Panc1 (cell line): ENCODE results near the gene AJUBA. TPM values are rescaled to one million over a fixed set of nuclear protein-coding genes. Genes with fewer than 3 reads are reported as not detected.

Experiments used
- ATAC-seq: fragments of 200-7000 bp; cut with Tn5 transposase; 2 replicates; pipeline ENCODE4 v1.9.1; 2020; ENCODE audit warnings: mild to moderate bottlenecking, moderate library complexity
- BruUV-seq: library from RNA; stranded (reverse); fragments of 400-500 nt; replicated peaks from 2 replicates; lab custom pipeline; 2021; lab: Mats Ljungman, UMichigan
- CTCF ChIA-PET: fragments of 300-600 bp; sonication (Branson Sonifier 250); formaldehyde crosslinking; loops from one replicate; lab custom pipeline; 2022; ENCODE audit warnings: antibody characterized with exemption; lab: Charles Lee
- POLR2A ChIA-PET: fragments of 300-600 bp; sonication (Branson Sonifier 250); formaldehyde crosslinking; loops from one replicate; lab custom pipeline; 2022; ENCODE audit warnings: antibody characterized with exemption; lab: Charles Lee
- DNase-seq: peaks from one replicate; pipeline ENCODE4 v3.0.0-alpha.2; 2010; ENCODE audit warnings: low read depth, low spot score
- H3K27ac ChIP-seq: 2 replicates; pipeline ENCODE4 v1.5.1; 2011; ENCODE audit warnings: mild to moderate bottlenecking, low read length, inconsistent platforms
- H3K27me3 ChIP-seq: fragments of 200-500 bp; sonication (Bioruptor generic); 2 replicates; pipeline ENCODE4 v1.6.0; 2014; ENCODE audit warnings: low read length, inconsistent platforms; ENCODE audit not compliant: control insufficient read depth, insufficient read depth
- H3K36me3 ChIP-seq: fragments of 200-500 bp; sonication (Bioruptor generic); 2 replicates; pipeline ENCODE4 v1.5.1; 2014; ENCODE audit warnings: inconsistent platforms, mild to moderate bottlenecking, low read length, moderate library complexity; ENCODE audit not compliant: control insufficient read depth, insufficient read depth
- H3K4me1 ChIP-seq: 2 replicates; pipeline ENCODE4 v1.5.1; 2011; ENCODE audit warnings: inconsistent platforms, mild to moderate bottlenecking, low read length, moderate library complexity; ENCODE audit not compliant: control insufficient read depth, insufficient read depth
- H3K4me3 ChIP-seq, 2 experiments: 2 replicates each; pipeline ENCODE4 v1.5.1; 2011 to 2012; ENCODE audit warnings: low read depth in 2 of 2, low read length in 2 of 2, mild to moderate bottlenecking in 2 of 2, inconsistent platforms in 1 of 2, moderate library complexity in 1 of 2
- H3K9me3 ChIP-seq: fragments of 200-500 bp; sonication (Bioruptor generic); 2 replicates; pipeline ENCODE4 v1.5.1; 2014; ENCODE audit warnings: low read depth, mild to moderate bottlenecking, inconsistent platforms, low read length, moderate library complexity; ENCODE audit not compliant: control insufficient read depth, insufficient read depth
- POLR2AphosphoS5 ChIP-seq: IDR thresholded peaks from 2 replicates; pipeline ENCODE4 v1.6.1; 2012; ENCODE audit warnings: mild to moderate bottlenecking, low read depth, low read length, moderate library complexity
- SIN3A ChIP-seq: IDR thresholded peaks from 2 replicates; pipeline ENCODE4 v1.6.1; 2012; ENCODE audit warnings: low read depth, mild to moderate bottlenecking, low read length, moderate library complexity, borderline replicate concordance; ENCODE audit not compliant: insufficient read depth
- TCF7L2 ChIP-seq: IDR thresholded peaks from 2 replicates; pipeline ENCODE4 v1.6.1; 2011; ENCODE audit warnings: mild to moderate bottlenecking, low read depth, low read length, inconsistent platforms
- in situ Hi-C: cut with HindIII; loops from 2 replicates; pipeline ENCODE4 v1.10.0; 2016; ENCODE audit warnings: low sequenced_read_pairs, low pct_unique_long_range_greater_than_20kb
- intact Hi-C: fragments of 100-400 bp; cut with micrococcal nuclease; formaldehyde crosslinking; loops from one replicate; pipeline ENCODE4 v1.10.0; 2022; ENCODE audit not compliant: unreplicated experiment
- total RNA-seq: library from RNA; stranded (reverse); gene quantifications from one replicate; pipeline ENCODE4 v1.2.1, GENCODE V29; 2021; ENCODE audit not compliant: unreplicated experiment
- TF ChIP-seq, protein P1 (sequence below): fragments of 450-650 bp; IDR thresholded peaks from 2 replicates; pipeline ENCODE4 v1.5.1; 2017; ENCODE audit warnings: mild to moderate bottlenecking
- TF ChIP-seq, protein P2 (sequence below), 2 experiments: IDR thresholded peaks; 2 replicates each; pipeline ENCODE4 v1.6.1; 2011 to 2012; ENCODE audit warnings: low read depth in 2 of 2, control low read depth in 1 of 2, low read length in 1 of 2, mild to moderate bottlenecking in 1 of 2, moderate library complexity in 1 of 2; ENCODE audit not compliant: insufficient read depth in 1 of 2

Gene AJUBA
- total RNA-seq, 1 experiment from 2014 or later, result 50.2 TPM

DNA sequence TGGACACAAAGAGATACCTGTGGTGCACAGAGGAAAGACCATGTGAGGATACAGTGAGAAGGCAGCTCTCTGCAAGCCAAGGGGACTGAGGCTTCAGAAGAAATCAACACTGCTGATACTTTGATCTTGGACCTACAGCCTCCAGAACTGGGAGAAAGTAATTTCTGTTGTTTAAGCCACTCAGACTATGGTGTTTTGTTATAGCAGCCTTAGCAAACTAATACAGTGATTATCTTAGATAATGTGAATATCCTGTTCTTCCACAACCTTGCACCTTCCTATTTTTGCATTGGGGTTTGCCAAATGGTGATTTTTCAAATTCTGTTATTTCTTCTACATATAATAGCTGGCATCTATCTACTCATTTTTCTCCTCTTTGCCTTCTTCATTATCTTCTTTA lies 35.8 kb upstream of the AJUBA start:
- ChIA-PET CTCF (no interaction called here), POLR2A (no interaction called here)
- ATAC-seq (no peak), DNase-seq (no peak)
- Histone ChIP-seq H3K9me3 (no peaks in the 10 kb centered on the region), H3K27me3 (no peaks in the 10 kb centered on the region), H3K27ac (no peak overlapping the region), H3K36me3 (no peaks in the 10 kb centered on the region), H3K4me1 (no peaks in the 10 kb centered on the region), H3K4me3 (no peak overlapping the region)
- TF ChIP-seq TCF7L2 (no peak), POLR2AphosphoS5 (no peak), SIN3A (no peak)
- TF ChIP-seq, protein P1, sequence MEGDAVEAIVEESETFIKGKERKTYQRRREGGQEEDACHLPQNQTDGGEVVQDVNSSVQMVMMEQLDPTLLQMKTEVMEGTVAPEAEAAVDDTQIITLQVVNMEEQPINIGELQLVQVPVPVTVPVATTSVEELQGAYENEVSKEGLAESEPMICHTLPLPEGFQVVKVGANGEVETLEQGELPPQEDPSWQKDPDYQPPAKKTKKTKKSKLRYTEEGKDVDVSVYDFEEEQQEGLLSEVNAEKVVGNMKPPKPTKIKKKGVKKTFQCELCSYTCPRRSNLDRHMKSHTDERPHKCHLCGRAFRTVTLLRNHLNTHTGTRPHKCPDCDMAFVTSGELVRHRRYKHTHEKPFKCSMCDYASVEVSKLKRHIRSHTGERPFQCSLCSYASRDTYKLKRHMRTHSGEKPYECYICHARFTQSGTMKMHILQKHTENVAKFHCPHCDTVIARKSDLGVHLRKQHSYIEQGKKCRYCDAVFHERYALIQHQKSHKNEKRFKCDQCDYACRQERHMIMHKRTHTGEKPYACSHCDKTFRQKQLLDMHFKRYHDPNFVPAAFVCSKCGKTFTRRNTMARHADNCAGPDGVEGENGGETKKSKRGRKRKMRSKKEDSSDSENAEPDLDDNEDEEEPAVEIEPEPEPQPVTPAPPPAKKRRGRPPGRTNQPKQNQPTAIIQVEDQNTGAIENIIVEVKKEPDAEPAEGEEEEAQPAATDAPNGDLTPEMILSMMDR, result no peak
- TF ChIP-seq, protein P2, sequence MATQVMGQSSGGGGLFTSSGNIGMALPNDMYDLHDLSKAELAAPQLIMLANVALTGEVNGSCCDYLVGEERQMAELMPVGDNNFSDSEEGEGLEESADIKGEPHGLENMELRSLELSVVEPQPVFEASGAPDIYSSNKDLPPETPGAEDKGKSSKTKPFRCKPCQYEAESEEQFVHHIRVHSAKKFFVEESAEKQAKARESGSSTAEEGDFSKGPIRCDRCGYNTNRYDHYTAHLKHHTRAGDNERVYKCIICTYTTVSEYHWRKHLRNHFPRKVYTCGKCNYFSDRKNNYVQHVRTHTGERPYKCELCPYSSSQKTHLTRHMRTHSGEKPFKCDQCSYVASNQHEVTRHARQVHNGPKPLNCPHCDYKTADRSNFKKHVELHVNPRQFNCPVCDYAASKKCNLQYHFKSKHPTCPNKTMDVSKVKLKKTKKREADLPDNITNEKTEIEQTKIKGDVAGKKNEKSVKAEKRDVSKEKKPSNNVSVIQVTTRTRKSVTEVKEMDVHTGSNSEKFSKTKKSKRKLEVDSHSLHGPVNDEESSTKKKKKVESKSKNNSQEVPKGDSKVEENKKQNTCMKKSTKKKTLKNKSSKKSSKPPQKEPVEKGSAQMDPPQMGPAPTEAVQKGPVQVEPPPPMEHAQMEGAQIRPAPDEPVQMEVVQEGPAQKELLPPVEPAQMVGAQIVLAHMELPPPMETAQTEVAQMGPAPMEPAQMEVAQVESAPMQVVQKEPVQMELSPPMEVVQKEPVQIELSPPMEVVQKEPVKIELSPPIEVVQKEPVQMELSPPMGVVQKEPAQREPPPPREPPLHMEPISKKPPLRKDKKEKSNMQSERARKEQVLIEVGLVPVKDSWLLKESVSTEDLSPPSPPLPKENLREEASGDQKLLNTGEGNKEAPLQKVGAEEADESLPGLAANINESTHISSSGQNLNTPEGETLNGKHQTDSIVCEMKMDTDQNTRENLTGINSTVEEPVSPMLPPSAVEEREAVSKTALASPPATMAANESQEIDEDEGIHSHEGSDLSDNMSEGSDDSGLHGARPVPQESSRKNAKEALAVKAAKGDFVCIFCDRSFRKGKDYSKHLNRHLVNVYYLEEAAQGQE (IDR thresholded peaks at IDR 0.05; ENCODE audit: insufficient read depth in 1 of 2, low read depth in 2 of 2, low read length in 1 of 2), result no peak
- BruUV-seq, result no TSS peak
- intact Hi-C loops (no loop called here), in situ Hi-C loops (no loop called here)

DNA sequence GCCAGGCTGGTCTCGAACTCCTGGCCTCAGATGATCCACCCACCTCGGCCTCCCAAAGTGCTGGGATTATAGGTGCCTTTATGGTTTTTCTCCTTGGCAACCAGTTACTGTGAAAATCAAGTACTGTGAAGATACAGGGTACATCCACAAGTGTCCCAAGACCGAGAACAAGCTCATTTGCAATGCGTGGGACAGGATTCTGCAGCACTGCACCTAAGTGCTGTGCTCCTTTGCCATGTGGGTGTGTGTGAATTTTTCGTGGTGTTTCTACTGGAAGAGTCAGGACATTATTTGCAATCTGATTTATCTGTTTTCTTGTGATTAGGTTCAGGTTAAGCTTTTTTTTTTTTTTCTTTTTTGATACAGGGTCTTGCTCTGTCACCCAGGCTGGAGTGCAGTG lies 34.7 kb upstream of the AJUBA start:
- DNase-seq (no peak), ATAC-seq (no peak)
- no peaks in the 10 kb centered on the region for H3K9me3 ChIP-seq
- intact Hi-C loops, result no loop called here
- in situ Hi-C loops, result no loop called here
- no TSS peak for BruUV-seq
- TF ChIP-seq SIN3A, result no peak
- TF ChIP-seq, protein P2 (IDR thresholded peaks at IDR 0.05; ENCODE audit: insufficient read depth in 1 of 2, low read depth in 2 of 2, low read length in 1 of 2), result no peak
- TF ChIP-seq, protein P1, result no peak
- TF ChIP-seq TCF7L2, result no peak
- TF ChIP-seq POLR2AphosphoS5, result no peak
- H3K27me3 ChIP-seq, result no peaks in the 10 kb centered on the region
- H3K4me1 ChIP-seq, result no peaks in the 10 kb centered on the region
- H3K36me3 ChIP-seq, result no peaks in the 10 kb centered on the region
- CTCF ChIA-PET, result no interaction called here
- POLR2A ChIA-PET, result no interaction called here
- H3K4me3 ChIP-seq, result no peak overlapping the region
- H3K27ac ChIP-seq, result no peak overlapping the region
